Stomach (tissue), 4 donors: ENCODE results near the gene EML4.

Experiments used
- CTCF ChIP-seq, 7 experiments: fragments of 450-650 bp in 4 of 7; fragments of 200-600 bp in 3 of 7; sonication (generic) in 3 of 7; IDR thresholded peaks; one replicate each; pipeline ENCODE4 v1.5.1; 2016 to 2019; ENCODE audit warnings: antibody characterized with exemption in 7 of 7, control low read depth in 2 of 7, mild to moderate bottlenecking in 1 of 7
- EP300 ChIP-seq: sonication (generic); formaldehyde crosslinking; IDR thresholded peaks from one replicate; pipeline ENCODE4 v1.6.1; 2017; ENCODE audit warnings: antibody characterized with exemption
- POLR2A ChIP-seq, 4 donors: fragments of 450-650 bp; IDR thresholded peaks; one replicate each; pipeline ENCODE4 v1.6.1; 2016; ENCODE audit warnings: antibody characterized with exemption in 4 of 4, control low read depth in 2 of 4, mild to moderate bottlenecking in 1 of 4, moderate library complexity in 1 of 4
- POLR2AphosphoS5 ChIP-seq, 3 donors: sonication (generic); formaldehyde crosslinking; IDR thresholded peaks; one replicate each; pipeline ENCODE4 v1.6.1; 2016; ENCODE audit warnings: antibody characterized with exemption in 3 of 3

GRCh38 chr2:42378415-42378814, 209.3 kb downstream of the EML4 start:
- TF ChIP-seq CTCF (IDR thresholded peaks at IDR 0.05) (no peak), POLR2AphosphoS5 (IDR thresholded peaks at IDR 0.05) (no peak), POLR2A (IDR thresholded peaks at IDR 0.05) (no peak), EP300 (no peak)
